A549 (cell line): Measurements from ENCODE around the gene INPP4B. TPM values are rescaled to one million over a fixed set of nuclear protein-coding genes. Genes with fewer than 3 reads are reported as not detected.

Experiments
- ATAC-seq, 2 experiments: fragments of 200-7000 bp in 1 of 2; fragments of >200 bp in 1 of 2; cut with Nextera tagmentation in 1 of 2; cut with Tn5 transposase in 1 of 2; 3 replicates each; pipeline versions ENCODE4 v1.8.0 to v1.9.1; 2018 to 2020; ENCODE audit warnings: mild to moderate bottlenecking in 1 of 2, moderate library complexity in 1 of 2
- CTCF ChIA-PET: fragments of 300-600 bp; sonication (Branson Sonifier 250); formaldehyde crosslinking; extraction: SDS; loops from one replicate; lab custom pipeline; 2021; ENCODE audit warnings: antibody characterized with exemption, inconsistent platforms; lab: Yijun Ruan, JAX
- POLR2A ChIA-PET: fragments of 350-600 bp; formaldehyde crosslinking; extraction: SDS; loops from one replicate; lab custom pipeline; 2021; ENCODE audit warnings: antibody characterized with exemption, inconsistent platforms; lab: Yijun Ruan, JAX
- DNase-seq, 2 experiments: peaks; one replicate each; pipeline versions ENCODE4 v3.0.0 to v3.0.0-alpha.2; 2011 to 2016; ENCODE audit warnings: low read depth in 1 of 2, low spot score in 1 of 2
- FAIRE-seq: peaks from 2 replicates; lab custom pipeline; 2011; peaks lifted over from hg19 to GRCh38; lab: Jason Lieb, UNC
- H3K27ac ChIP-seq, 2 experiments: fragments of >200 bp; sonication (Bioruptor Twin); formaldehyde crosslinking; 3 replicates each; pipeline ENCODE4 v1.5.1; 2016 to 2017
- H3K4me1 ChIP-seq: fragments of >200 bp; sonication (Bioruptor Twin); formaldehyde crosslinking; 3 replicates; pipeline ENCODE4 v1.6.1; 2016
- H3K4me2 ChIP-seq: fragments of >200 bp; sonication (Bioruptor Twin); formaldehyde crosslinking; 3 replicates; pipeline ENCODE4 v1.6.1; 2016
- H3K4me3 ChIP-seq: fragments of >200 bp; sonication (Bioruptor Twin); formaldehyde crosslinking; 3 replicates; pipeline ENCODE4 v1.5.1; 2016
- H3K9me3 ChIP-seq: fragments of >200 bp; sonication (Bioruptor Twin); formaldehyde crosslinking; 3 replicates; pipeline ENCODE4 v1.6.1; 2016
- BHLHE40 ChIP-seq: IDR thresholded peaks from 2 replicates; pipeline ENCODE4 v1.6.1; 2012; ENCODE audit warnings: low read depth, low read length, inconsistent platforms
- CBX2 ChIP-seq: fragments of 200-600 bp; sonication (generic); IDR thresholded peaks from 2 replicates; pipeline ENCODE4 v1.6.1; 2016; ENCODE audit warnings: low read depth, mild to moderate bottlenecking, borderline replicate concordance
- CBX8 ChIP-seq: fragments of 200-600 bp; sonication (generic); IDR thresholded peaks from 2 replicates; pipeline ENCODE4 v1.6.1; 2016
- CHD2 ChIP-seq: fragments of 150-350 bp; IDR thresholded peaks from 2 replicates; pipeline ENCODE4 v1.6.1; 2014; ENCODE audit warnings: low read length; ENCODE audit not compliant: partially characterized antibody
- EHF ChIP-seq: fragments of 250-450 bp; sonication (Bioruptor Pico); IDR thresholded peaks from 2 replicates; pipeline ENCODE4 v1.5.0; 2020; ENCODE audit warnings: mild to moderate bottlenecking
- EHMT2 ChIP-seq: fragments of 200-600 bp; sonication (generic); IDR thresholded peaks from 2 replicates; pipeline ENCODE4 v1.6.1; 2016; ENCODE audit warnings: antibody characterized with exemption, low read depth, mild to moderate bottlenecking, moderate library complexity
- ELK1 ChIP-seq: fragments of 150-350 bp; IDR thresholded peaks from 2 replicates; pipeline ENCODE4 v1.6.1; 2014; ENCODE audit warnings: low read depth, mild to moderate bottlenecking, low read length
- FOSB ChIP-seq: fragments of 250-450 bp; sonication (Bioruptor Pico); IDR thresholded peaks from 2 replicates; pipeline ENCODE4 v1.5.0; 2020; ENCODE audit warnings: mild to moderate bottlenecking, moderate library complexity
- GATA3 ChIP-seq: IDR thresholded peaks from 2 replicates; pipeline ENCODE4 v1.6.1; 2012; ENCODE audit warnings: borderline replicate concordance
- HDAC2 ChIP-seq: fragments of 200-600 bp; sonication (generic); IDR thresholded peaks from 2 replicates; pipeline ENCODE4 v1.6.1; 2016
- JUN ChIP-seq, 2 experiments: fragments of >200 bp; sonication (Bioruptor Twin); formaldehyde crosslinking; IDR thresholded peaks; 2 replicates in 1 of 2; 3 replicates in 1 of 2; pipeline ENCODE4 v1.6.1; 2016 to 2017
- KDM1A ChIP-seq: fragments of 200-600 bp; sonication (generic); IDR thresholded peaks from 2 replicates; pipeline ENCODE4 v1.6.1; 2016; ENCODE audit warnings: low read depth, mild to moderate bottlenecking
- KDM5A ChIP-seq: fragments of 200-600 bp; sonication (generic); IDR thresholded peaks from 2 replicates; pipeline ENCODE4 v1.6.1; 2016; ENCODE audit warnings: antibody characterized with exemption, mild to moderate bottlenecking
- MAFK ChIP-seq: fragments of 450-650 bp; IDR thresholded peaks from 2 replicates; pipeline ENCODE4 v1.6.1; 2014; ENCODE audit not compliant: partially characterized antibody
- MAZ ChIP-seq: fragments of 150-350 bp; IDR thresholded peaks from 2 replicates; pipeline ENCODE4 v1.6.1; 2014; ENCODE audit warnings: antibody characterized with exemption, low read depth, low read length, borderline replicate concordance
- NFE2L2 ChIP-seq: fragments of 150-350 bp; conservative IDR thresholded peaks from 2 replicates; pipeline ENCODE4 v1.6.1; 2014; ENCODE audit warnings: low read length
- NR3C1 ChIP-seq: fragments of >200 bp; sonication (Bioruptor Twin); formaldehyde crosslinking; IDR thresholded peaks from 3 replicates; pipeline ENCODE4 v1.6.1; 2017
- PHF8 ChIP-seq: fragments of 200-600 bp; sonication (generic); IDR thresholded peaks from 2 replicates; pipeline ENCODE4 v1.6.1; 2016; ENCODE audit warnings: low read depth, mild to moderate bottlenecking, antibody characterized with exemption, moderate library complexity, borderline replicate concordance
- POLR2A ChIP-seq: IDR thresholded peaks from 2 replicates; pipeline ENCODE4 v1.6.1; 2012; ENCODE audit warnings: mild to moderate bottlenecking, low read length
- RCOR1 ChIP-seq: fragments of 150-350 bp; IDR thresholded peaks from 2 replicates; pipeline ENCODE4 v1.6.1; 2014; ENCODE audit warnings: antibody characterized with exemption, low read length, low read depth
- REST ChIP-seq: fragments of 200-600 bp; sonication (generic); IDR thresholded peaks from 2 replicates; pipeline ENCODE4 v1.6.1; 2016; ENCODE audit warnings: antibody characterized with exemption, mild to moderate bottlenecking, moderate library complexity
- RNF2 ChIP-seq: fragments of 200-600 bp; sonication (generic); IDR thresholded peaks from 2 replicates; pipeline ENCODE4 v1.6.1; 2016; ENCODE audit warnings: low read depth, mild to moderate bottlenecking, antibody characterized with exemption, moderate library complexity, borderline replicate concordance
- SMC3 ChIP-seq: fragments of >200 bp; sonication (Bioruptor Twin); formaldehyde crosslinking; IDR thresholded peaks from 3 replicates; pipeline ENCODE4 v1.6.1; 2018; ENCODE audit warnings: inconsistent platforms
- SREBF2 ChIP-seq: fragments of 450-650 bp; IDR thresholded peaks from 2 replicates; pipeline ENCODE4 v1.6.1; 2014; ENCODE audit warnings: mild to moderate bottlenecking, moderate library complexity
- TP53 ChIP-seq: fragments of 250-450 bp; sonication (Bioruptor Pico); IDR thresholded peaks from 2 replicates; pipeline ENCODE4 v1.5.0; 2021; ENCODE audit warnings: mild to moderate bottlenecking, moderate library complexity
- USF2 ChIP-seq: fragments of 450-650 bp; IDR thresholded peaks from 2 replicates; pipeline ENCODE4 v1.6.1; 2014; ENCODE audit warnings: antibody characterized with exemption
- ZFP36 ChIP-seq: fragments of 450-650 bp; IDR thresholded peaks from 2 replicates; pipeline ENCODE4 v1.6.1; 2014; ENCODE audit warnings: borderline replicate concordance; ENCODE audit not compliant: partially characterized antibody
- WGBS: methylation state at CpG from one replicate; pipeline ENCODE4 v1.1.6; 2017; ENCODE audit errors: missing lambda C conversion rate; 5-methylcytosine and 5-hydroxymethylcytosine counted together
- polyA plus RNA-seq, 4 experiments: library from polyadenylated mRNA; depleted of rRNA in 3 of 4; stranded (reverse); fragments of >200 nt; fragmentation: RNase III in 1 of 4; extraction: RNeasy Plus Mini Kit Qiagen cat#74134 plus additional on column Dnase treatment in 1 of 4; gene quantifications; 2 replicates in 3 of 4; 3 replicates in 1 of 4; pipeline ENCODE4 v1.2.3, GENCODE V29; 2011 to 2017

Gene INPP4B
- polyA plus RNA-seq, 2 of the 4 experiments (the other 2 are of a cell fraction): 7.2 to 14.9 TPM

GRCh38 chr4:142264961-142265360, 581.1 kb downstream of the INPP4B start:
- DNase-seq (peak in 1 of 2 experiments; percentile 2), FAIRE-seq (no peak), ATAC-seq (peak; percentile 42 to 56; a peak in 3 of 6 replicates)
- CTCF ChIA-PET: no interaction called here
- peaks cover 49% of the 10 kb centered on the region for H3K4me1 ChIP-seq
- TF ChIP-seq TP53 (no peak), RCOR1 (no peak), CHD2 (no peak), RNF2 (no peak), ZFP36 (no peak), ELK1 (no peak), CBX8 (no peak), HDAC2 (no peak), KDM5A (no peak), NFE2L2 (no peak), JUN (IDR thresholded peaks at IDR 0.05) (no peak), CBX2 (no peak)
- peak overlapping the region; percentile 71 for H3K4me2 ChIP-seq
- no peaks in the 10 kb centered on the region for H3K9me3 ChIP-seq
- 43% methylated on average over 2 of the region's 2 CpGs for WGBS
- H3K4me3 ChIP-seq: no peak overlapping the region
- POLR2A ChIA-PET: no interaction called here
- H3K27ac ChIP-seq: peak overlapping the region; percentile 64 to 71

GRCh38 chr4:142262956-142263355, 583.1 kb downstream of the INPP4B start:
- ChIA-PET CTCF (no interaction called here), POLR2A (no interaction called here)
- H3K4me3 ChIP-seq: no peak overlapping the region
- FAIRE-seq: no peak
- peaks cover 49% of the 10 kb centered on the region for H3K4me1 ChIP-seq
- H3K4me2 ChIP-seq: no peak overlapping the region
- no peaks in the 10 kb centered on the region for H3K9me3 ChIP-seq
- no peak for ATAC-seq
- TF ChIP-seq SMC3: no peak
- no peak for TF ChIP-seq BHLHE40
- TF ChIP-seq ELK1: no peak
- TF ChIP-seq USF2: no peak
- TF ChIP-seq EHMT2: no peak
- TF ChIP-seq RNF2: no peak
- TF ChIP-seq MAZ: no peak
- TF ChIP-seq KDM1A: no peak
- TF ChIP-seq NR3C1: no peak
- TF ChIP-seq EHF (CRISPR knock-in tag): no peak
- no peak for TF ChIP-seq PHF8
- no peak for TF ChIP-seq MAFK
- TF ChIP-seq POLR2A: no peak
- TF ChIP-seq HDAC2: no peak
- TF ChIP-seq TP53: no peak
- no peak for TF ChIP-seq NFE2L2
- no peak for TF ChIP-seq REST
- no peak for TF ChIP-seq SREBF2
- no peak for TF ChIP-seq GATA3
- no peak for TF ChIP-seq FOSB
- TF ChIP-seq, all 56 proteins: peak for 0
- DNase-seq: no peak
- WGBS: 82% methylated on average over 2 of the region's 2 CpGs
- 0 out of 6 replicates have a peak overlapping the region, but pooled peaks have one; percentile 3 to 40 for H3K27ac ChIP-seq
